RWPE2 (cell line): ENCODE results near the gene ACOX3.
A peak's percentile ranks its signal among the peaks of the same experiment; 100 is the strongest.

ENCODE experiments used
- ATAC-seq: fragments of 200-7000 bp; cut with Tn5 transposase; 3 replicates; pipeline ENCODE4 v1.9.1; 2021; ENCODE audit warnings: low read depth
- DNase-seq: peaks from one replicate; pipeline ENCODE4 v3.0.0-alpha.2; 2020; ENCODE audit warnings: low spot score
- H3K27ac ChIP-seq: fragments of 450-650 bp; 2 replicates; pipeline ENCODE4 v1.5.1; 2017; ENCODE audit warnings: mild to moderate bottlenecking; ENCODE audit not compliant: poor library complexity, severe bottlenecking
- H3K27me3 ChIP-seq: fragments of 250-450 bp; sonication (Bioruptor Pico); 2 replicates; pipeline ENCODE4 v1.5.1; 2021; ENCODE audit warnings: mild to moderate bottlenecking, moderate library complexity; ENCODE audit not compliant: insufficient read depth, poor library complexity, severe bottlenecking
- H3K36me3 ChIP-seq: fragments of 250-450 bp; sonication (Bioruptor Pico); 2 replicates; pipeline ENCODE4 v1.5.1; 2020; ENCODE audit warnings: low read depth, mild to moderate bottlenecking, moderate library complexity
- H3K4me1 ChIP-seq: fragments of 250-450 bp; sonication (Bioruptor Pico); 2 replicates; pipeline ENCODE4 v1.5.1; 2021; ENCODE audit warnings: mild to moderate bottlenecking, moderate library complexity; ENCODE audit not compliant: insufficient read depth, poor library complexity, severe bottlenecking
- H3K4me3 ChIP-seq: fragments of 250-450 bp; sonication (Bioruptor Pico); 2 replicates; pipeline ENCODE4 v1.5.1; 2021; ENCODE audit warnings: mild to moderate bottlenecking, moderate library complexity; ENCODE audit not compliant: severe bottlenecking
- H3K9me3 ChIP-seq: fragments of 250-450 bp; sonication (Bioruptor Pico); 2 replicates; pipeline ENCODE4 v1.5.1; 2021; ENCODE audit warnings: mild to moderate bottlenecking, moderate library complexity; ENCODE audit not compliant: severe bottlenecking
- CTCF ChIP-seq: fragments of 450-650 bp; IDR thresholded peaks from one replicate; pipeline ENCODE4 v1.5.1; 2017; ENCODE audit warnings: mild to moderate bottlenecking, moderate library complexity; ENCODE audit not compliant: poor library complexity, severe bottlenecking

ACOX3 gene

GRCh38 chr4:8336412-8337075 lies 104.0 kb downstream of the ACOX3 start:
- H3K4me3 ChIP-seq: no peak overlapping the region
- peak overlapping the region; percentile 63 for H3K27ac ChIP-seq
- DNase-seq (no peak), ATAC-seq (peak; percentile 97)
- no peaks in the 10 kb centered on the region for H3K36me3 ChIP-seq
- H3K4me1 ChIP-seq: peaks cover 12% of the 10 kb centered on the region
- peaks cover 4% of the 10 kb centered on the region for H3K9me3 ChIP-seq
- H3K27me3 ChIP-seq: no peaks in the 10 kb centered on the region
- TF ChIP-seq CTCF: no peak

- no peak for ATAC-seq
- peaks cover 4% of the 10 kb centered on the region for H3K9me3 ChIP-seq
- peaks cover 12% of the 10 kb centered on the region for H3K4me1 ChIP-seq
- peak overlapping the region; percentile 63 for H3K27ac ChIP-seq
- H3K27me3 ChIP-seq: no peaks in the 10 kb centered on the region
- H3K36me3 ChIP-seq: no peaks in the 10 kb centered on the region
- H3K4me3 ChIP-seq: no peak overlapping the region
- DNase-seq: no peak
- TF ChIP-seq CTCF: no peak
Observed at GRCh38 chr4:8335848-8336247, 104.7 kb downstream of the ACOX3 start.

GRCh38 chr4:8334786-8335460 lies 105.6 kb downstream of the ACOX3 start:
- no peak for ATAC-seq
- peak; percentile 41 for DNase-seq
- Histone ChIP-seq H3K36me3 (no peaks in the 10 kb centered on the region), H3K27ac (no peak overlapping the region), H3K4me3 (no peak overlapping the region), H3K27me3 (no peaks in the 10 kb centered on the region), H3K4me1 (peaks cover 12% of the 10 kb centered on the region), H3K9me3 (peaks cover 4% of the 10 kb centered on the region)
- no peak for TF ChIP-seq CTCF

- Histone ChIP-seq H3K4me1 (peaks cover 12% of the 10 kb centered on the region), H3K9me3 (peaks cover 4% of the 10 kb centered on the region), H3K4me3 (no peak overlapping the region), H3K36me3 (no peaks in the 10 kb centered on the region), H3K27me3 (no peaks in the 10 kb centered on the region), H3K27ac (no peak overlapping the region)
- no peak for TF ChIP-seq CTCF
- no peak for DNase-seq
- no peak for ATAC-seq
Observed at GRCh38 chr4:8333726-8334460, 106.6 kb downstream of the ACOX3 start.
